Measurements from ENCODE around the gene ADAMTS14. TPM values are rescaled to one million over a fixed set of nuclear protein-coding genes. Genes with fewer than 3 reads are reported as not detected.

Gene ADAMTS14
- total and polyA plus RNA-seq, 7 donors = 0.03 to 0.18 (median 0.06) TPM; not detected in 3

- intact Hi-C loops (cut with DNase I) = no loop called here
- WGBS, 3 donors = 5 to 12% (median 12%) methylated on average over 5 of the region's 5 CpGs
- H3K27ac ChIP-seq = no peak overlapping the region
Measured at GRCh38 chr10:70671619-70672164, 614 bp upstream of the ADAMTS14 start.

GRCh38 chr10:70673043-70673928 lies 980 bp downstream of the ADAMTS14 start:
- TF ChIP-seq CTCF (IDR thresholded peaks at IDR 0.05) = no peak
- no peaks in the 10 kb centered on the region for H3K9me3 ChIP-seq

More at GRCh38 chr10:70671619-70672164, 614 bp upstream of the ADAMTS14 start:
- no peak for TF ChIP-seq CTCF (IDR thresholded peaks at IDR 0.05)
- Histone ChIP-seq H3K9me3 (no peaks in the 10 kb centered on the region), H3K27me3 (ENCODE audit: insufficient read depth in 3 of 3, low read length in 2 of 3) (peaks cover 0 to 24% (median 0%) of the 10 kb centered on the region in 3 donors), H3K36me3 (ENCODE audit: insufficient read depth in 1 of 2, low read depth in 1 of 2) (no peaks in the 10 kb centered on the region), H3K4me1 (peaks cover 7% of the 10 kb centered on the region), H3K4me3 (peak overlapping the region; percentile 47)
- DNase-seq (no peak), ATAC-seq (no peak)

GRCh38 chr10:70673929-70674559 lies 1.7 kb downstream of the ADAMTS14 start:
- H3K27ac ChIP-seq = no peak overlapping the region

More at GRCh38 chr10:70673043-70673928, 980 bp downstream of the ADAMTS14 start:
- ATAC-seq (peak; percentile 35 to 62 (median 38)), DNase-seq (peak in 1 of 2 donors; percentile 61)
- H3K27ac ChIP-seq = no peak overlapping the region
- 21 to 34% (median 28%) methylated on average over 14 of the region's 14 CpGs for WGBS, 3 donors
- H3K27me3 ChIP-seq (ENCODE audit: insufficient read depth in 3 of 3, low read length in 2 of 3) = peaks cover 0 to 24% (median 0%) of the 10 kb centered on the region in 3 donors
- H3K36me3 ChIP-seq (ENCODE audit: insufficient read depth in 1 of 2, low read depth in 1 of 2) = no peaks in the 10 kb centered on the region
- H3K4me1 ChIP-seq = peaks cover 7% of the 10 kb centered on the region
- H3K4me3 ChIP-seq = peak overlapping the region; percentile 47
- intact Hi-C loops (cut with DNase I) = no loop called here

More at GRCh38 chr10:70673929-70674559, 1.7 kb downstream of the ADAMTS14 start:
- no peaks in the 10 kb centered on the region for H3K36me3 ChIP-seq (ENCODE audit: insufficient read depth in 1 of 2, low read depth in 1 of 2)
- H3K9me3 ChIP-seq = no peaks in the 10 kb centered on the region
- H3K4me3 ChIP-seq = no peak overlapping the region
- 43 to 58% (median 52%) methylated on average over 11 of the region's 11 CpGs for WGBS, 3 donors
- peaks cover 0 to 24% (median 0%) of the 10 kb centered on the region in 3 donors for H3K27me3 ChIP-seq (ENCODE audit: insufficient read depth in 3 of 3, low read length in 2 of 3)
- DNase-seq (no peak), ATAC-seq (no peak)
- TF ChIP-seq CTCF (IDR thresholded peaks at IDR 0.05) = no peak
- peaks cover 7% of the 10 kb centered on the region for H3K4me1 ChIP-seq
- intact Hi-C loops (cut with DNase I) = no loop called here
